Natural killer cell (primary cell): ENCODE data around the gene MICAL2. TPM values are rescaled to one million over a fixed set of nuclear protein-coding genes. Genes with fewer than 3 reads are reported as not detected.

Experiments
- ATAC-seq, 3 donors: fragments of 150-1000 bp in 2 of 3; fragments of 200-7000 bp in 1 of 3; cut with Tn5 transposase; 1 replicate in 1 of 3; 2 replicates in 2 of 3; pipeline ENCODE4 v1.10.0; 2021; ENCODE audit warnings: mild to moderate bottlenecking in 2 of 3, moderate library complexity in 2 of 3
- DNase-seq, 2 donors: peaks; one replicate each; pipeline versions ENCODE4 v3.0.0 to v3.0.0-alpha.2; 2013 to 2021; ENCODE audit warnings: mixed read lengths in 1 of 2
- H3K27ac ChIP-seq: one replicate; pipeline ENCODE4 v1.5.1; 2013; ENCODE audit warnings: mild to moderate bottlenecking, low read length
- H3K27me3 ChIP-seq: one replicate; pipeline ENCODE4 v1.6.1; 2013; ENCODE audit warnings: low read length; ENCODE audit not compliant: control insufficient read depth, insufficient read depth
- H3K36me3 ChIP-seq: one replicate; pipeline ENCODE4 v1.6.1; 2013; ENCODE audit warnings: low read length; ENCODE audit not compliant: control insufficient read depth, insufficient read depth
- H3K4me1 ChIP-seq: one replicate; pipeline ENCODE4 v1.6.1; 2013; ENCODE audit warnings: low read length; ENCODE audit not compliant: control insufficient read depth, insufficient read depth
- H3K4me3 ChIP-seq: one replicate; pipeline ENCODE4 v1.5.1; 2013; ENCODE audit warnings: low read length
- H3K9me3 ChIP-seq: one replicate; pipeline ENCODE4 v1.6.1; 2013; ENCODE audit warnings: low read length; ENCODE audit not compliant: control insufficient read depth, insufficient read depth
- H3K27ac Mint-ChIP-seq, 2 donors: one replicate each; pipeline ENCODE4 v1.8.0; 2022; ENCODE audit warnings: mild to moderate bottlenecking in 2 of 2, mixed read lengths in 2 of 2, moderate library complexity in 1 of 2
- H3K27me3 Mint-ChIP-seq, 2 donors: one replicate each; pipeline ENCODE4 v1.8.0; 2022; ENCODE audit warnings: low read depth in 2 of 2, mixed read lengths in 2 of 2
- H3K36me3 Mint-ChIP-seq: one replicate; pipeline ENCODE4 v1.8.0; 2022; ENCODE audit warnings: mixed read lengths
- H3K4me1 Mint-ChIP-seq, 2 donors: one replicate each; pipeline ENCODE4 v1.8.0; 2022; ENCODE audit warnings: mixed read lengths in 2 of 2
- H3K4me3 Mint-ChIP-seq: one replicate; pipeline ENCODE4 v1.8.0; 2022; ENCODE audit warnings: mild to moderate bottlenecking, moderate library complexity, mixed read lengths
- H3K9me3 Mint-ChIP-seq, 2 donors: one replicate each; pipeline ENCODE4 v1.8.0; 2022; ENCODE audit warnings: mixed read lengths in 2 of 2
- WGBS: methylation state at CpG from one replicate; pipeline ENCODE4 v1.1.7; 2013; ENCODE audit warnings: missing lambda C conversion rate; ENCODE audit not compliant: insufficient coverage; 5-methylcytosine and 5-hydroxymethylcytosine counted together
- intact Hi-C: fragments of 100-400 bp; cut with micrococcal nuclease; formaldehyde crosslinking; loops from one replicate; pipeline ENCODE4 v1.14.2; 2022
- total RNA-seq, 4 donors: library from RNA; stranded (reverse); fragments of 120-200 nt in 1 of 4; gene quantifications; one replicate each; pipeline versions ENCODE4 v1.2.3 to v1.2.4, GENCODE V29; 2013 to 2022
- TF ChIP-seq, protein P1 (sequence below): fragments of 200-600 bp; IDR thresholded peaks from one replicate; pipeline ENCODE4 v1.8.0; 2022; ENCODE audit warnings: antibody characterized with exemption

The MICAL2 gene
- total RNA-seq, 3 donors from 2014 or later (not counting 1 experiment from before 2014, with no cell fraction given) = 54.6 to 68.6 (median 57.4) TPM

DNA sequence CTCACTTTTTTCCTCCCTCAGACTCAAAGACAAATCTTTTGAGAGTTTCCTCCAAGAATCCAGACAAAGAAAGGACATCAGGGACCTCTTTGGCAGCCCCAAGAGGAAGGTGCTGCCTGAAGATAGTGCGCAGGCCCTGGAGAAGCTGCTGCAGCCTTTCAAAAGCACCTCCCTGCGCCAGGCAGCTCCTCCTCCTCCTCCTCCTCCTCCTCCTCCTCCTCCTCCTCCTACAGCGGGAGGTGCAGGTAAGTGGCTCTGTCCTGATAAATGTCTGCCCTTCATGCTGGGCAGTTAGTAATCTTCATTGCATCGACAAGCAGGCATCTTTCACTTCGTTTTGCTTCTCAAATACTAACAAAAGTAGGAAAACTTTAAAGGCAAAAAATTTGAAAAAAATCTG lies 184.2 kb downstream of the MICAL2 start:
- intact Hi-C loops = no loop called here
- H3K4me1 ChIP-seq = peaks cover 9% of the 10 kb centered on the region
- H3K9me3 Mint-ChIP-seq = no peaks in the 10 kb centered on the region
- no peak for DNase-seq
- H3K27ac Mint-ChIP-seq = no peak overlapping the region
- H3K27ac ChIP-seq = no peak overlapping the region
- WGBS = 100% methylated on average over 2 of the region's 5 CpGs
- no peak overlapping the region for H3K4me3 ChIP-seq
- no peaks in the 10 kb centered on the region for H3K36me3 ChIP-seq
- TF ChIP-seq, protein P1, sequence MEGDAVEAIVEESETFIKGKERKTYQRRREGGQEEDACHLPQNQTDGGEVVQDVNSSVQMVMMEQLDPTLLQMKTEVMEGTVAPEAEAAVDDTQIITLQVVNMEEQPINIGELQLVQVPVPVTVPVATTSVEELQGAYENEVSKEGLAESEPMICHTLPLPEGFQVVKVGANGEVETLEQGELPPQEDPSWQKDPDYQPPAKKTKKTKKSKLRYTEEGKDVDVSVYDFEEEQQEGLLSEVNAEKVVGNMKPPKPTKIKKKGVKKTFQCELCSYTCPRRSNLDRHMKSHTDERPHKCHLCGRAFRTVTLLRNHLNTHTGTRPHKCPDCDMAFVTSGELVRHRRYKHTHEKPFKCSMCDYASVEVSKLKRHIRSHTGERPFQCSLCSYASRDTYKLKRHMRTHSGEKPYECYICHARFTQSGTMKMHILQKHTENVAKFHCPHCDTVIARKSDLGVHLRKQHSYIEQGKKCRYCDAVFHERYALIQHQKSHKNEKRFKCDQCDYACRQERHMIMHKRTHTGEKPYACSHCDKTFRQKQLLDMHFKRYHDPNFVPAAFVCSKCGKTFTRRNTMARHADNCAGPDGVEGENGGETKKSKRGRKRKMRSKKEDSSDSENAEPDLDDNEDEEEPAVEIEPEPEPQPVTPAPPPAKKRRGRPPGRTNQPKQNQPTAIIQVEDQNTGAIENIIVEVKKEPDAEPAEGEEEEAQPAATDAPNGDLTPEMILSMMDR = no peak
- no peaks in the 10 kb centered on the region for H3K27me3 ChIP-seq
- H3K4me1 Mint-ChIP-seq = peaks cover 7 to 8% of the 10 kb centered on the region in 2 donors
- no peak overlapping the region for H3K4me3 Mint-ChIP-seq
- ATAC-seq = no peak
- no peaks in the 10 kb centered on the region for H3K27me3 Mint-ChIP-seq
- H3K9me3 ChIP-seq = no peaks in the 10 kb centered on the region
- no peaks in the 10 kb centered on the region for H3K36me3 Mint-ChIP-seq

DNA sequence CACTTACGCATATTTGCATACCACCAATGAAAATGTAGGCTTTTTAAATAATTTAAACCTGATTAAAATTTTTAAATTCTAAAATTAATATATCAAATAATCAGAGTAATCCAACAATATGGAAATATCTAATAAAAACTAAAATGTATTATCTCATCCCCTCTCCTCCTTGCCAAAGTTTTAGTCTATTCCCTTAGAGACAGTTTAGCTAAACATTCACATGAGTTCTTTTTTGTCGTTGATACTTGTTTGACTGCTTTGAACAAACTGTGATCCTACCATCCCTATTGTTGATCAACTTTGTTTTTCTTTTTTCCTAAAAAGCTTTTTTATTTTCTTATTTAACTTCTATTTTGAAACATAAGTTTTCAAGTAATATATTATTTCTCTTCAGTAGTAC lies 185.6 kb downstream of the MICAL2 start:
- H3K36me3 Mint-ChIP-seq = no peaks in the 10 kb centered on the region
- H3K36me3 ChIP-seq = no peaks in the 10 kb centered on the region
- ATAC-seq (no peak), DNase-seq (no peak)
- no peaks in the 10 kb centered on the region for H3K27me3 ChIP-seq
- H3K9me3 Mint-ChIP-seq = no peaks in the 10 kb centered on the region
- no peak overlapping the region for H3K4me3 Mint-ChIP-seq
- H3K4me1 ChIP-seq = no peaks in the 10 kb centered on the region
- TF ChIP-seq, protein P1 = no peak
- H3K27ac Mint-ChIP-seq = no peak overlapping the region
- H3K4me1 Mint-ChIP-seq = no peaks in the 10 kb centered on the region
- intact Hi-C loops = no loop called here
- no peaks in the 10 kb centered on the region for H3K9me3 ChIP-seq
- 93% methylated on average over 1 of the region's 2 CpGs for WGBS
- no peaks in the 10 kb centered on the region for H3K27me3 Mint-ChIP-seq
- no peak overlapping the region for H3K4me3 ChIP-seq
- H3K27ac ChIP-seq = no peak overlapping the region

DNA sequence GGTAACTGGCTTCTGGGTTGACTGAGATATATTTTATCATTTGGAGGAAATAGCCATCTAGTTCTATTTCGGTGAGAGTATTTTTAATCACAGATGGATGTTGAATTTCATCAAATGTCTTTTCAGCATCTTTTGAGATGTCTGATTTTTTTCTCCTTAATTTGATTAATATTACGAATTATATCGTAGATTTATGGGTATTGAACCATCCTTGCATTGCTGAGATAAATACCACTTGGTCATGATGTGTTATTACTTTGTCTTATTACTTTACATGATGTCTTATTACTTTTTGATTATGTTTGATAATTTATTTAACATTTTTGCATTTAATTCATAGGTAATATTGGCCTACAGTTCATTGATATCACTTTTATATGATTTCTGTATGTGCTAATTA lies 188.2 kb downstream of the MICAL2 start:
- no peaks in the 10 kb centered on the region for H3K4me1 ChIP-seq
- Mint-ChIP-seq H3K27ac (no peak overlapping the region), H3K9me3 (no peaks in the 10 kb centered on the region), H3K4me1 (no peaks in the 10 kb centered on the region), H3K36me3 (no peaks in the 10 kb centered on the region), H3K4me3 (no peak overlapping the region), H3K27me3 (no peaks in the 10 kb centered on the region)
- no peak for ATAC-seq
- no CpG with 5 or more reads among the region's 3 CpGs for WGBS
- H3K9me3 ChIP-seq = no peaks in the 10 kb centered on the region
- H3K36me3 ChIP-seq = no peaks in the 10 kb centered on the region
- intact Hi-C loops = no loop called here
- no peak overlapping the region for H3K4me3 ChIP-seq
- TF ChIP-seq, protein P1 = no peak
- DNase-seq = no peak
- no peaks in the 10 kb centered on the region for H3K27me3 ChIP-seq
- no peak overlapping the region for H3K27ac ChIP-seq

DNA sequence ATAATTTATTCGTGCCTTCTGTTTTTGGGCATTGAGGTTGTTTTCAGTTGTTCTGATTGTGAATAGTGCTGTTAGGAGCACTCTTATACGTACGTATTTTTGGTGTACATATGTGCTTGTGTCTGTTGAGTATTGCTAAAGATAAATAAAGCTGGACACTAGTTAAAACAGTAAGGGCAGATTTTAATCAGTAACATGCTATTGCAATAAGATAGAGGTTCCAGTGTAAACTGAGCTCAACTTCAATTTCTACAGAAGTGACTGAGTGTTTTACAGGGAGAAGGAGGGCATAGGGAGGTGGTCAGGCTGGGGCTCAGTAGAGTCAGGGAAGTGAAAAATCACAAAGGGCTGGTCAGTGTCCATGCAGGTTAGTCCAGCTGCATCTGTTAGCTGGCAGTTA lies 191.0 kb downstream of the MICAL2 start:
- no peaks in the 10 kb centered on the region for H3K4me1 ChIP-seq
- no peaks in the 10 kb centered on the region for H3K36me3 ChIP-seq
- no peaks in the 10 kb centered on the region for H3K9me3 Mint-ChIP-seq
- WGBS = 97% methylated on average over 3 of the region's 3 CpGs
- no peaks in the 10 kb centered on the region for H3K4me1 Mint-ChIP-seq
- TF ChIP-seq, protein P1 = no peak
- H3K27ac Mint-ChIP-seq = no peak overlapping the region
- H3K36me3 Mint-ChIP-seq = no peaks in the 10 kb centered on the region
- H3K4me3 ChIP-seq = no peak overlapping the region
- H3K4me3 Mint-ChIP-seq = no peak overlapping the region
- intact Hi-C loops = no loop called here
- H3K27me3 ChIP-seq = no peaks in the 10 kb centered on the region
- DNase-seq (no peak), ATAC-seq (no peak)
- no peak overlapping the region for H3K27ac ChIP-seq
- no peaks in the 10 kb centered on the region for H3K9me3 ChIP-seq
- H3K27me3 Mint-ChIP-seq = no peaks in the 10 kb centered on the region
